Stomach (tissue), 4 donors: ENCODE measurements around the gene CSF2.

ENCODE experiments used
- CTCF ChIP-seq, 7 experiments: fragments of 450-650 bp in 4 of 7; fragments of 200-600 bp in 3 of 7; sonication (generic) in 3 of 7; IDR thresholded peaks; one replicate each; pipeline ENCODE4 v1.5.1; 2016 to 2019; ENCODE audit warnings: antibody characterized with exemption in 7 of 7, control low read depth in 2 of 7, mild to moderate bottlenecking in 1 of 7
- EP300 ChIP-seq: sonication (generic); formaldehyde crosslinking; IDR thresholded peaks from one replicate; pipeline ENCODE4 v1.6.1; 2017; ENCODE audit warnings: antibody characterized with exemption
- POLR2A ChIP-seq, 4 donors: fragments of 450-650 bp; IDR thresholded peaks; one replicate each; pipeline ENCODE4 v1.6.1; 2016; ENCODE audit warnings: antibody characterized with exemption in 4 of 4, control low read depth in 2 of 4, mild to moderate bottlenecking in 1 of 4, moderate library complexity in 1 of 4

- no peak for TF ChIP-seq CTCF (IDR thresholded peaks at IDR 0.05)
- no peak for TF ChIP-seq EP300
- no peak for TF ChIP-seq POLR2A (IDR thresholded peaks at IDR 0.05)
Measured at GRCh38 chr5:132076202-132076830, 2.7 kb downstream of the CSF2 start.
